GM12878 (cell line): ENCODE data around the gene KRT79. TPM values are rescaled to one million over a fixed set of nuclear protein-coding genes. Genes with fewer than 3 reads are reported as not detected.

Source experiments
- ATAC-seq: fragments of 200-7000 bp; cut with Tn5 transposase; 3 replicates; pipeline ENCODE4 v1.9.1; 2020; ENCODE audit warnings: mild to moderate bottlenecking, moderate library complexity
- BruUV-seq: library from RNA; stranded (reverse); fragments of 400-500 nt; replicated peaks from 2 replicates; lab custom pipeline; 2021; lab: Mats Ljungman, UMichigan
- CTCF ChIA-PET: fragments of 300-600 bp; sonication (Branson Sonifier 250); formaldehyde crosslinking; extraction: SDS; loops from one replicate; lab custom pipeline; 2021; ENCODE audit warnings: inconsistent platforms; lab: Yijun Ruan, JAX
- POLR2A ChIA-PET: fragments of 350-600 bp; formaldehyde crosslinking; extraction: SDS; loops from one replicate; lab custom pipeline; 2021; ENCODE audit warnings: inconsistent platforms; lab: Charles Lee
- RAD21 ChIA-PET: fragments of 300-600 bp; sonication (Branson Sonifier 250); formaldehyde crosslinking; loops from one replicate; lab custom pipeline; 2023; ENCODE audit warnings: antibody characterized with exemption; ENCODE audit not compliant: unreplicated experiment; lab: Charles Lee
- SMC1A ChIA-PET: fragments of 300-600 bp; sonication (Branson Sonifier 250); formaldehyde crosslinking; loops from one replicate; lab custom pipeline; 2023; ENCODE audit not compliant: unreplicated experiment, uncharacterized antibody; lab: Charles Lee
- DNase-seq: peaks from one replicate; pipeline ENCODE4 v3.0.0-alpha.2; 2011; ENCODE audit warnings: low read depth, low spot score
- FAIRE-seq: peaks from 3 replicates; lab custom pipeline; 2011; peaks lifted over from hg19 to GRCh38; lab: Jason Lieb, UNC
- H2AFZ ChIP-seq: 2 replicates; pipeline ENCODE4 v1.6.0; 2011; ENCODE audit warnings: low read depth, low read length, control low read depth; ENCODE audit not compliant: control insufficient read depth
- H3K27ac ChIP-seq: 2 replicates; pipeline ENCODE4 v1.5.1; 2011; ENCODE audit warnings: control low read depth; ENCODE audit not compliant: control insufficient read depth, insufficient read depth
- H3K27me3 ChIP-seq, 2 experiments: replicated peaks in 1 of 2; 2 replicates each; pipeline versions ENCODE4 v1.6.0 to v1.6.1; 2011; ENCODE audit warnings: low read length in 1 of 2; ENCODE audit not compliant: control insufficient read depth in 2 of 2, insufficient read depth in 2 of 2
- H3K36me3 ChIP-seq, 2 experiments: 2 replicates each; pipeline ENCODE4 v1.5.1; 2011; ENCODE audit warnings: low read length in 1 of 2; ENCODE audit not compliant: control insufficient read depth in 2 of 2, insufficient read depth in 2 of 2
- H3K4me1 ChIP-seq: 2 replicates; pipeline ENCODE4 v1.6.1; 2011; ENCODE audit warnings: mild to moderate bottlenecking, low read length, moderate library complexity, mixed read lengths; ENCODE audit not compliant: control insufficient read depth, insufficient read depth
- H3K4me2 ChIP-seq: 2 replicates; pipeline ENCODE4 v1.6.0; 2011; ENCODE audit warnings: control low read depth; ENCODE audit not compliant: control insufficient read depth, insufficient read depth
- H3K4me3 ChIP-seq: fragments of 200-600 bp; sonication (generic); 2 replicates; pipeline ENCODE4 v1.5.1; 2016
- H3K79me2 ChIP-seq: 2 replicates; pipeline ENCODE4 v1.6.0; 2011; ENCODE audit warnings: low read length; ENCODE audit not compliant: control insufficient read depth, insufficient read depth
- H3K9ac ChIP-seq: 2 replicates; pipeline ENCODE4 v1.8.0; 2011; ENCODE audit warnings: low read length, control low read depth, mixed read lengths; ENCODE audit not compliant: control insufficient read depth, insufficient read depth
- H3K9me3 ChIP-seq: replicated peaks from 3 replicates; pipeline ENCODE4 v1.5.1; 2011; ENCODE audit warnings: mild to moderate bottlenecking, low read length; ENCODE audit not compliant: control insufficient read depth, insufficient read depth
- H4K20me1 ChIP-seq: 2 replicates; pipeline ENCODE4 v1.6.0; 2011; ENCODE audit not compliant: control insufficient read depth, insufficient read depth
- BACH1 ChIP-seq: fragments of 450-650 bp; IDR thresholded peaks from 2 replicates; pipeline ENCODE4 v1.6.1; 2017; ENCODE audit warnings: mild to moderate bottlenecking, borderline replicate concordance
- BCL3 ChIP-seq: IDR thresholded peaks from 2 replicates; pipeline ENCODE4 v1.6.1; 2011; ENCODE audit warnings: borderline replicate concordance, low read depth, mild to moderate bottlenecking, moderate library complexity, low read length; ENCODE audit not compliant: insufficient read depth, poor library complexity, severe bottlenecking
- BCLAF1 ChIP-seq: fragments of 450-650 bp; IDR thresholded peaks from 2 replicates; pipeline ENCODE4 v1.6.1; 2017; ENCODE audit warnings: antibody characterized with exemption, mild to moderate bottlenecking, moderate library complexity
- BMI1 ChIP-seq: fragments of 450-650 bp; IDR thresholded peaks from 2 replicates; pipeline ENCODE4 v1.6.1; 2016; ENCODE audit warnings: mild to moderate bottlenecking, moderate library complexity, borderline replicate concordance
- IRF3 ChIP-seq: fragments of 450-650 bp; IDR thresholded peaks from 2 replicates; pipeline ENCODE4 v1.6.1; 2014; ENCODE audit warnings: mild to moderate bottlenecking
- MTA2 ChIP-seq: fragments of 450-650 bp; IDR thresholded peaks from 2 replicates; pipeline ENCODE4 v1.6.1; 2016; ENCODE audit warnings: low read depth, mild to moderate bottlenecking, moderate library complexity
- MXI1 ChIP-seq: fragments of 150-350 bp; IDR thresholded peaks from 2 replicates; pipeline ENCODE4 v1.6.1; 2011; ENCODE audit warnings: low read depth, mild to moderate bottlenecking, inconsistent platforms, low read length, improper control_type of control experiment
- NR2C2 ChIP-seq: IDR thresholded peaks from 2 replicates; pipeline ENCODE4 v1.6.1; 2011; ENCODE audit warnings: borderline replicate concordance, low read depth; ENCODE audit not compliant: control insufficient read depth, insufficient read length
- SMC3 ChIP-seq: IDR thresholded peaks from 2 replicates; pipeline ENCODE4 v1.6.1; 2011; ENCODE audit warnings: low read length, improper control_type of control experiment, borderline replicate concordance
- WGBS: methylation state at CpG from one replicate; pipeline ENCODE4 v1.1.6; 2016; ENCODE audit warnings: low lambda C conversion rate; ENCODE audit not compliant: insufficient replicate concordance, insufficient coverage; ENCODE audit errors: missing lambda C conversion rate; 5-methylcytosine and 5-hydroxymethylcytosine counted together
- in situ Hi-C: fragments of 300-500 bp; cut with MboI; formaldehyde crosslinking; loops from 9 replicates; pipeline ENCODE4 v1.14.3; 2018; ENCODE audit warnings: mixed read lengths
- intact Hi-C: fragments of 100-400 bp; cut with micrococcal nuclease; formaldehyde crosslinking; loops from one replicate; pipeline ENCODE4 v1.14.2; 2022; ENCODE audit not compliant: unreplicated experiment
- polyA plus RNA-seq, 11 experiments: library from polyadenylated mRNA; depleted of rRNA in 4 of 11; unstranded in 6 of 11; stranded (reverse) in 5 of 11; fragments of >200 nt; fragmentation: Nextera tagmentation in 4 of 11; fragmentation: Illumina TruSeq in 1 of 11; extraction: Ambion mirVana in 4 of 11; extraction: Trizol in 1 of 11; gene quantifications; 1 replicate in 1 of 11; 2 replicates in 10 of 11; pipeline versions ENCODE4 v1.2.1 to v1.2.3, GENCODE V29; 2011 to 2016; ENCODE audit warnings: inconsistent platforms in 2 of 11, missing spikeins in 2 of 11, low read depth in 1 of 11
- total RNA-seq, 4 experiments: library from RNA; depleted of rRNA in 3 of 4; stranded (reverse); fragments of >200 nt in 3 of 4; fragmentation: Illumina TruSeq in 1 of 4; extraction: Trizol in 1 of 4; gene quantifications; 2 replicates each; pipeline versions ENCODE4 v1.2.1 to v1.2.3, GENCODE V29; 2013 to 2021

KRT79 gene
- total and polyA plus RNA-seq, 10 of the 15 experiments (the other 5 are each of a cell fraction or from before 2014, with no cell fraction given), result 0.03 to 0.09 (median 0.07) TPM; not detected in 7

GRCh38 chr12:52867152-52867551 lies 33.0 kb upstream of the KRT79 start:
- in situ Hi-C loops (loop anchor here (10.0 kb wide), 1 partner anchor 282 kb away; no protein-coding TSS in a partner anchor), intact Hi-C loops (no loop called here)
- FAIRE-seq, result no peak
- H3K4me1 ChIP-seq, result peaks cover 6% of the 10 kb centered on the region
- DNase-seq, result no peak
- SMC1A ChIA-PET, result no interaction called here
- TF ChIP-seq BCLAF1 (no peak), BCL3 (no peak), SMC3 (no peak), MTA2 (no peak), IRF3 (no peak), BACH1 (no peak), BMI1 (no peak), MXI1 (no peak), NR2C2 (no peak)
- 66% methylated on average over 5 of the region's 5 CpGs for WGBS
- H3K27me3 ChIP-seq, result no peaks in the 10 kb centered on the region
- RAD21 ChIA-PET, result interaction anchor here (0.7 kb wide), 1 partner anchor 377 kb away, joined by 3 read pairs; no protein-coding TSS in a partner anchor
- H3K36me3 ChIP-seq, result no peaks in the 10 kb centered on the region
- no peaks in the 10 kb centered on the region; the same call in 1 of the 2 replicates for H4K20me1 ChIP-seq
- ATAC-seq, result no peak
- H3K79me2 ChIP-seq, result no peaks in the 10 kb centered on the region
- POLR2A ChIA-PET, result no interaction called here
- H3K27ac ChIP-seq, result no peak overlapping the region
- no peaks in the 10 kb centered on the region for H3K9me3 ChIP-seq
- no peak overlapping the region for H3K4me3 ChIP-seq
- H3K9ac ChIP-seq, result no peak overlapping the region
- CTCF ChIA-PET, result interaction anchor here (0.7 to 1.5 kb wide), 3 partner anchors 113 to 651 kb away, joined by 3 to 4 read pairs (median 3); no protein-coding TSS in a partner anchor
- BruUV-seq, result no TSS peak
- H3K4me2 ChIP-seq, result no peak overlapping the region
- H2AFZ ChIP-seq, result no peak overlapping the region
